Activated naive CD8-positive, alpha-beta T cell treated with anti-CD3 and anti-CD28 coated beads, Interleukin-2, amount 50 U/mL, for 24 hours (primary cell): ENCODE measurements around the gene NLGN3.
"Not testable (repeated sequence)": the region's sequence is repeated elsewhere in the genome, so short reads cannot be mapped to it uniquely, and the experiment has no call there.

Experiments used
- ATAC-seq: fragments of 150-1000 bp; cut with Tn5 transposase; one replicate; pipeline ENCODE4 v1.10.0; 2021
- DNase-seq: peaks from one replicate; pipeline ENCODE4 v3.0.0; 2021
- H3K27ac Mint-ChIP-seq: one replicate; pipeline ENCODE4 v1.8.0; 2021; ENCODE audit warnings: mild to moderate bottlenecking, mixed read lengths
- H3K27me3 Mint-ChIP-seq: one replicate; pipeline ENCODE4 v1.8.0; 2021; ENCODE audit warnings: mixed read lengths
- H3K36me3 Mint-ChIP-seq: one replicate; pipeline ENCODE4 v1.8.0; 2021; ENCODE audit warnings: low read depth, mixed read lengths
- H3K4me1 Mint-ChIP-seq: one replicate; pipeline ENCODE4 v1.8.0; 2021; ENCODE audit warnings: mixed read lengths
- H3K4me3 Mint-ChIP-seq: one replicate; pipeline ENCODE4 v1.8.0; 2021; ENCODE audit warnings: mild to moderate bottlenecking, moderate library complexity, mixed read lengths
- H3K9me3 Mint-ChIP-seq: one replicate; pipeline ENCODE4 v1.8.0; 2021; ENCODE audit warnings: mixed read lengths

NLGN3 gene

DNA sequence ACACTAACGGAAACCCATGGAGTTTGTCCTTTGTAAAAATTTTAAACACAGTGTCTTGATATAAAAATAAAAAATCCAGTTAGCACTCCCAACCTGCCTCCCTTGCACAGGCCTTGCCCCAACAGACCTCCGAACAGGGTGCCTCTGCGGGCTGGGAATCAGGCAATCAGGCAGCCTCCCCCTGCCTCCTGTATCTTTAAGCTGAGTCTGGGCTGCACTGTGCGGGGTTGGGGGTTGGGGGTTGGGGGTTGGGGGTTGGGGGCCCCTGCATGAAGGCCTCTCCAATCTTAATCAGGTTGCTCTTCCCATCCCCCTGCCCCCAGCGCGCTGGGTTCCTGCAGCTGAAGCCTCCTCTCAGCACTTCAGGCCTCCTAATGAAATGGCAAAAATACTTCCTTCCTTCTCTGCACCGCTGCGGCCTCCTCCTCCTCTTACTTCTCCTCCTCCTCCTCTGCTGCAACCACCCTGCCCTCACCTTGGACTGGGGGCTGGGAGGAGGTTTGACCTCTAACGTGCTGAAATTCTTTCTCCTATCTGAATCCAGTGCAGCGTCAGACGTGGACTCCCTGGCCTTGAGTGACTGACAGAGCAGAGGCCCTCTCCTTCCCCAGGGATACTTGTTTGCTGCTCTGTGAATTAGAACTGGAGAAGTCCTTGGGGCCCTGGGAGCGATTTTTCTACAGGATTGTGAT is 26.6 kb downstream of the NLGN3 start:
- DNase-seq (no peak), ATAC-seq (no peak)
- H3K36me3 Mint-ChIP-seq = no peaks in the 10 kb centered on the region
- no peaks in the 10 kb centered on the region for H3K27me3 Mint-ChIP-seq
- H3K27ac Mint-ChIP-seq = no peak overlapping the region
- H3K4me1 Mint-ChIP-seq = peaks cover 8% of the 10 kb centered on the region
- H3K9me3 Mint-ChIP-seq = no peaks in the 10 kb centered on the region
- H3K4me3 Mint-ChIP-seq = no peak overlapping the region

DNA sequence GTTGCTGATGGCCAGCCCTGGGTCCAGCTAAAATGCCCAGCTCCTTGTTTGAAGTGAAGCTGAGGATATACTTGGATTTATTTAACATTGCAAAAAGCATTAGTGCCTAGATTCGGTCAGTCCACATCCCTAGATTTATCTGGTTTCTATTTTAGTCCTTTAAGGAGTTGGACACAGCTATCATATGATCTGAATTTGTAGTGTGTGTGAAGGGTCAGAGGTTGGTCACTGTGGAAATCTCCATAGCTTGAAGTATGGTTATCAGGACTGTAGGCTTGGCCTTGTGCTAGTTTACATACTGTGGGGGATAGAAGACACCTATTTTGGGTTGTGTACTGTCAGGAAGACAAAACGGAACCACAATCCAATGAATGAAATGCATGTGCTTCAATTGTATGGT is 28.8 kb downstream of the NLGN3 start:
- Mint-ChIP-seq H3K36me3 (peaks cover 2% of the 10 kb centered on the region), H3K27me3 (no peaks in the 10 kb centered on the region), H3K4me3 (no peak overlapping the region), H3K9me3 (no peaks in the 10 kb centered on the region), H3K27ac (no peak overlapping the region), H3K4me1 (peaks cover 11% of the 10 kb centered on the region)
- DNase-seq (no peak), ATAC-seq (no peak)

DNA sequence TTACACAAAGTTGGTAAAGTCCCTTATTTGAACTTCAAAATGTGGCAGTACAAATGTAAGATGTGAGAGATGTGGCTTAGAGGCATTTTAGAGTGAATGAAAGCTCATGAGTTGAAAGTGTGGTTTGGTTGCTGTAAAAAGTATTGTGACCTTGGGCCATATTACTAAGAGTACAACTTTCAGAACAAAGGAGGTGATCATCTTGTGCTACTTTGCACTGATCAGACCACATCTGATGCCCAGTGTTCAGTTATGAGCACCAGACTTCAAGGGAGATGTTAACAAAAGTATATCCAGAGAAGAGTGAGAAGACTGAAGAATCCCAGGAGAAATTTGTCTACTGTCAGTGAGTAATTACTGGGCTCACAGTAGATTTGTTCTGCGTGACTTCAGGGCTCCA is 30.2 kb downstream of the NLGN3 start:
- no peak for ATAC-seq
- DNase-seq = no peak
- no peak overlapping the region for H3K4me3 Mint-ChIP-seq
- peaks cover 2% of the 10 kb centered on the region for H3K36me3 Mint-ChIP-seq
- H3K9me3 Mint-ChIP-seq = no peaks in the 10 kb centered on the region
- H3K27ac Mint-ChIP-seq = no peak overlapping the region
- H3K4me1 Mint-ChIP-seq = peaks cover 13% of the 10 kb centered on the region
- no peaks in the 10 kb centered on the region for H3K27me3 Mint-ChIP-seq

DNA sequence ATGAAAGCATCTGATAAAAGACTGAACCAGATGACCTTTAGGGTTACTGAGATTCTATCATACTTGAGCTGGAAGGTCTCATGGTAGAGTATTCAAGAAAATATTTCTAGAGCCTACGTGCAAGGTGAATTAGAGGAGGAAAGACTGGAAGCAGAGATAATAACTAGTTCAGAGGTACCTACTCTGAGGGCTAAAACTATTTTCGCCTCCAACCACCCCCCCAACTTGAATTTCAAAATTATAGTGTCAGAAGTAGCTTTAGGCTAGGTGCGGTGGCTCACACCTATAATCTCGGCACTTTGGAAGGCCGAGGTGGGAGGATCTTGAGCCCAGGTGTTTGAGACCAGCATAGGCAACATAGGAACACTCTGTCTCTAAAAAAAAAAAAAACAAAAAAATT is 30.9 kb downstream of the NLGN3 start:
- Mint-ChIP-seq H3K27me3 (no peaks in the 10 kb centered on the region), H3K36me3 (peaks cover 2% of the 10 kb centered on the region), H3K4me3 (no peak overlapping the region), H3K27ac (no peak overlapping the region), H3K4me1 (peaks cover 16% of the 10 kb centered on the region), H3K9me3 (no peaks in the 10 kb centered on the region)
- ATAC-seq = no peak
- no peak for DNase-seq

DNA sequence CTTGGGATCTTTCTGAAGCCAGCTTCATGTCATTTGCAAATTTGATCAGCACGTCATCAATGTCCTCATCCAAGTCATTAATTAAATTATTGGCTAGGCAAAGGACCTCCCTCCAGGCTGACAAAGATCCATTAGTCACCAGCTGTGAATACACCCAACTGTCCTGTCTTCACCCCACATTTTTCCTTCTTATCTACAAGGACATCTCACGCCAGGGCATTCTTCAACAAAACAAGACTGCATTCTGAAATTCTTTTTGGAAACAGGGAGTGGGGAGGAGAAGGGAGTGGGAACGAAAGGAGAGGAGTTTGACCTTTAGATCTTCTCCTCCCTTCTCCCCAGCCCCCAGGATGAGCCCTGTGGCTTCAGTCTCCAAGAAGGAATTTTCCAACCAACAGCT is 32.7 kb downstream of the NLGN3 start:
- DNase-seq (no peak), ATAC-seq (no peak)
- Mint-ChIP-seq H3K27ac (no peak overlapping the region), H3K27me3 (no peaks in the 10 kb centered on the region), H3K36me3 (peaks cover 2% of the 10 kb centered on the region), H3K4me1 (peaks cover 20% of the 10 kb centered on the region), H3K9me3 (no peaks in the 10 kb centered on the region), H3K4me3 (no peak overlapping the region)

DNA sequence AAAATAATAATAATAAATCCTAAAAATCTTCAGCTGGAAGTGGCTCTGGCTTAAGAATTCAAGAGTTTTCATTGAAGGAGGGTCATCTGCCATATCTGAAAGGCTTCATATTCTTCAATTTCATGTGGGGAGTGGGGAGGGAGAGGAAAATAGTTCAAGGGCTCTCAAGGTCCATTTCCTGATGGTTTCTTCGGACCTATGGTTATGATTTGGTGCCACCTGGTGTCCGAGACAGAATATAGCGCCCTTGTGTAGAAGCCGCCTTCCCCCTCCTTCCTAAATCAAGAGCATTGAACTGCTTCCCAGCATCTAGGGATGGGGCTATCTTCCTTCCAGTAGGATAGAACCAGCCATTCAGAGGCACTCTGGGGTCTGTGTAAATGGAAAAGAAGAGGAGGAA is 34.3 kb downstream of the NLGN3 start:
- H3K4me3 Mint-ChIP-seq = no peak overlapping the region
- H3K27ac Mint-ChIP-seq = no peak overlapping the region
- no peak for ATAC-seq
- H3K36me3 Mint-ChIP-seq = peaks cover 2% of the 10 kb centered on the region
- H3K4me1 Mint-ChIP-seq = peaks cover 26% of the 10 kb centered on the region
- no peaks in the 10 kb centered on the region for H3K9me3 Mint-ChIP-seq
- H3K27me3 Mint-ChIP-seq = no peaks in the 10 kb centered on the region
- DNase-seq = peak; percentile 44

DNA sequence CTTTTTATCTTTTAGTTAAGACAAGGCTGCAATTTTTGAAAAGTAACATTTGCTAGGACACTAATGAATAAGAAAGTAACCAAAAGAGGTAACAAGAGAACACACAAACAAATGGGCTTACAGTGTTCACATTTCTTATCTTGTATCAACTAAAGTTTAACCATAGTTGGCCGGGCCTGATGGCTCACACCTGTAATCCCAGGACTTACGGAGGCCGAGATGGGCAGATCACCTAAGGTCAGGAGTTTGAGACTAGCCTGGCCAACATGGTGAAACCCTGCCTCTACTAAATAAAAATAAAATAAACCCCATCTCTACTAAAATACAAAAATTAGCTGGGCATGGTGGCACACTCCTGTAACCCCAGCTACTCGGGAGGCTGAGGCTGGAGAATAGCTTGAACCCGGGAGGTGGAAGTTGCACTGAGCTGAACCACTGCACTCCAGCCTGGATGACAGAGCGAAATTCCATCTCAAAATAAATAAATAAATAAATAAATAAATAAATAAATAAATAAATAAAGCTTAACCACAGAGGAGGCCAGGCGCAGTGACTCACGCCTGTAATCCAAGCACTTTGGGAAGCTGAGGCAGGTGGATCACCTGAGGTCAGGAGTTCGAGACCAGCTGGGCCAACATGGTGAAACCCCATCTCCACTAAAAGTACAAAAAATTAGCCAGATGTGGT is 36.1 kb downstream of the NLGN3 start:
- peaks cover 24% of the 10 kb centered on the region for H3K4me1 Mint-ChIP-seq
- DNase-seq, H3K27me3 Mint-ChIP-seq, H3K36me3 Mint-ChIP-seq, ATAC-seq, H3K9me3 Mint-ChIP-seq: not testable (repeated sequence)
- H3K27ac Mint-ChIP-seq = peak overlapping the region; percentile 98
- H3K4me3 Mint-ChIP-seq = peak overlapping the region; percentile 88

DNA sequence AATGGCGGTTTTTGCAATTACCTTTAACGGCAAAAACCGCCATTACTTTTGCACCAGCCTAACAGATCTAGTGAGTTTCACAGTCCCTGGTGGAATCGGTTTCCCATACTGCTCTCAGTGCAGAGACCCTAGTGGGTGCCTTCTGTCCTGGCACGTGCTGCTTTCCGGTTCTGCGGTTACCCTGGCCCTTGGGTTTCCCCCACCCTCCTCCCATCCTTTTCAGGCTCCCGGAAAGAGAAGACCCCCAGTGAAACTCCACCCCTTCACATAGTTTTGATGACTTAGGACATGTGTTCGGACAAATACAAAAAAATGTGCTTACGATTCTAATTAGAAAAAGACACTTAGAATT is 36.9 kb downstream of the NLGN3 start:
- peak overlapping the region; percentile 98 for H3K27ac Mint-ChIP-seq
- peak overlapping the region; percentile 88 for H3K4me3 Mint-ChIP-seq
- H3K36me3 Mint-ChIP-seq = peaks cover 2% of the 10 kb centered on the region
- peak; percentile 59 for DNase-seq
- ATAC-seq = peak; percentile 59
- H3K9me3 Mint-ChIP-seq = no peaks in the 10 kb centered on the region
- no peaks in the 10 kb centered on the region for H3K27me3 Mint-ChIP-seq
- H3K4me1 Mint-ChIP-seq = peaks cover 25% of the 10 kb centered on the region

DNA sequence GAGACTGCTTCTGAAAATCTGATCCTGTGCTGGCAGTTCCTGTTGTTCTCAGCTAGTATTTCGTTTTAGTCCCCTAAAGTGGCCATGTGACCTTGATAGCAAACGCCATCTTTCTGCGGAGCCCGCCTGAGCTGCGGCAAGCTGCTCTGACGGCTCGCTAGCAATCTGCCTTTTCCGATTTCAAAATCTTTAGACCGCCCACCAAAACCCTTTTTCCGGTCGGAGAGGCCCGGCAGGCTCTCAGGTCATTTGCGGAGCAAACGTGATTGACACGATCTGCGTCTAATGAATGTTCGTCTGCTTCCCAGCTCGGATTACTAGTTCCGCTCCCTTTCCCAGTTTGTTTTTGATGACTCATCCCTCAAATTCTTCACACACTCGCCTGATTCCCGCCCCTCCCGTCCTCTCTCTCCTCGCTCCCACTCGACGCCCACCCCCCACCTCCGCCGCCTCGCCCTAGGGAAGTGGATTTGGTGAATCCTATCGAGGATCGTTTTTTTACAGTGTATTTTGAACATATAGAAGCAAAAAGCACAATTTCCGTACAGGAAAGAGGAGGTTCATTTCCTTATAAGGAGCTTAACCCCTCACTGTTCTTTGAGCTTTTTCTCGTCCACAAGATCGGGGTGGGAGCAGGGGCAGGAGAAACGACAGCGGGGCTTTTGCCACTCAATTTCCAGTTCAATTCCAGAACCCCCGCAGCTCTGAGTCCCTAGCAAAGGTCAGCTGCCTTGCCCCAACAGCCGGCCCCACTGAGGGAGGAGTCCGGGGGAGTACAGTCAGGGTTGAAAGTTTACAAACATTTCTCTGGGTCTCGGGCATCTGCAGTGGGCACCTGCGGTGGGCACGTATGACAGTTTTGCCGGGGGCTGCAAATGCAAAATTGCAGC is 37.5 kb downstream of the NLGN3 start:
- Mint-ChIP-seq H3K36me3 (no peaks in the 10 kb centered on the region), H3K27ac (peak overlapping the region; percentile 98), H3K27me3 (no peaks in the 10 kb centered on the region), H3K4me1 (peaks cover 30% of the 10 kb centered on the region), H3K4me3 (peak overlapping the region; percentile 88), H3K9me3 (no peaks in the 10 kb centered on the region)
- peak; percentile 94 for ATAC-seq
- DNase-seq = peak; percentile 78

DNA sequence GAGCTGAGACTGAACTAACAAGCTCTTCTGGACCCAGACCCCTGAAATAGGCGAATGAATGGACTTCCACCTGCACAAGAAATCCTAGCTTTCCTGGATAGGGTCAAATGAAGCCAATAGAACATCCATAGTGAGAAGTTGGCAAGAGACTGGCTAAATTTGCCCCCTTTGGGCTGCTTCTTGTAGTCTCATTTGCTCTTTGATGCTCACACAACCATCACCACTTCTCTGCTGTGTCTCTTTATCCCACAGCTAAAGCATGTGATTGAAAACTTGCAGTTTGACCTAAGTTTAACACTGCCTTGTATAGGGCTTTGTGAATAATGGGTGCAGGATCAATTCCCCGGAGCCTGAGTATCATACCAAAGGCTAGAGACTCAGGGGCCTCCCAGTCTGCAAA is 38.2 kb downstream of the NLGN3 start:
- Mint-ChIP-seq H3K27ac (peak overlapping the region; percentile 98), H3K4me1 (peaks cover 30% of the 10 kb centered on the region), H3K27me3 (no peaks in the 10 kb centered on the region), H3K4me3 (peak overlapping the region; percentile 88), H3K9me3 (no peaks in the 10 kb centered on the region), H3K36me3 (no peaks in the 10 kb centered on the region)
- DNase-seq (no peak), ATAC-seq (no peak)

DNA sequence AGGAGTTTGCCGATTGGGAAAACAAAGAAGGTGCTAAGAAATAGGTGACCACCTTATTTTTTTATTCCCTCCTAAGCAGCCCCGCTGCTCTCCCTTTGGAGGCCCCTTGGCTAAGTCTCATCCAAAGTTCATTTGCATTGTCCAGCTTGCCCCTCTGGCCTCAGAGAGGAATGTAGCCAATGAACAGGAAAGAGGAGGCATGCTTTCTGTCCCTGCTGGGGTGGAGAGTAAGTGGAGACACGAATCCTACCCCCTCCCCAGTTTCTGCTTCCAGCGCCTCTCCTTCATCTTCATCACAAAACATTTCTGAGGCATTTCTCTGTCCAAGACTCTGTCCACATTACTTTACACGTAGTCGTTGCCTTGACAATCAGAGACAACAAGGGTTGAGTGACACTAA is 38.7 kb downstream of the NLGN3 start:
- Mint-ChIP-seq H3K4me1 (peaks cover 27% of the 10 kb centered on the region), H3K27ac (no peak overlapping the region), H3K27me3 (no peaks in the 10 kb centered on the region), H3K4me3 (no peak overlapping the region), H3K9me3 (no peaks in the 10 kb centered on the region), H3K36me3 (no peaks in the 10 kb centered on the region)
- DNase-seq (no peak), ATAC-seq (no peak)

DNA sequence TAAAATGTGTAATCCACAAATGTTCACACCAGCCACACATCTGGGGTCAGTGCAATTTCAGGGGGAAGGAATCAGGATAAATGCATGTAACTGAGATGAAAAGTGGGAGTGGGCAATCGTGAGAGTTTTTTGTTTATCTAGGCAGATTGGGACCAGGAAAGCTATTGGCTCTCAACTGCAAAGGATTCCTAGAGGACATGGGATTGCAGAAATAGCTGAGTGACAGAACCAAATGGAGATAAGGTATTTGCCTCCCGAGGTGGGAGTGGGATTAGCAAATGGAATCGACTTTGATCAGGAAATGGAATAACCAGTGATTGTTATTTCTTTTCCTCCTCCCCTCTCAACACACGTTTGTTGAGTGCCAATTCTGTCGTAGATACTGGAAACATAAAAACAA is 39.5 kb downstream of the NLGN3 start:
- H3K4me1 Mint-ChIP-seq = peaks cover 25% of the 10 kb centered on the region
- H3K27me3 Mint-ChIP-seq = no peaks in the 10 kb centered on the region
- ATAC-seq (no peak), DNase-seq (no peak)
- H3K36me3 Mint-ChIP-seq = no peaks in the 10 kb centered on the region
- no peak overlapping the region for H3K4me3 Mint-ChIP-seq
- H3K27ac Mint-ChIP-seq = no peak overlapping the region
- no peaks in the 10 kb centered on the region for H3K9me3 Mint-ChIP-seq

DNA sequence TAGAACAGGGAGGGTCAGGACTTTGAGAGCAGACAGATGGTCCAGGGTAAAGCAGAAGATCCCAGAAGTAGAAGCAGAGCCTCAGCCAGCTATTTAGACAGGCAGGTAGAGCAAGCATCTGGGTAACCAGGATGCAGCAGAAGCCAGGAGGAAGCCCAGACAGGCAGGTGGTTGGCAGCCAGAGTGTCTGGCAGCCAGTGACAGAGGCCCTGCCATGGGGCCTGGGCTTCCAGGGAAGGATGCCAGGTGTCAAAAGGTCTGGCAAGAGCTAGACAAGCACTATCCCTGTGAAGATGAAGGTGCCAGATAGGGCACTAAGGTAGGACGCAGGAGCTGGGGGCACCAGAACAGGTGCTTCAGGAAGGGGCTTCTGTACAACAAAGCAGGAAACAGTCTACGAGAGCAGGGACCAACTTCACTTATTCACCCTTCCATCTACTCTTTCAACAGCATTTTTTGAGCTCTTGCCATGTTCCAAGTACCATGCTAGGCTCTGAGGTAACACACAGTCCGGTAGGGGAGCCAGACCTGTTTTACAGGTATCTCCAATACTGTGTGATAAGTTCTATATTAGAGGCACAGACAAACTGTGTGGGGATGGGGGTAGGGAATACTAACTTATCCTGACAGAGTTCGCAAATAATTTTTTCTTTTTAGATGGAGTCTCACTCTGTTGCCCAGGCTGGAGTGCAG is 40.3 kb downstream of the NLGN3 start:
- Mint-ChIP-seq H3K27me3 (no peaks in the 10 kb centered on the region), H3K27ac (peak overlapping the region; percentile 27), H3K9me3 (no peaks in the 10 kb centered on the region), H3K36me3 (no peaks in the 10 kb centered on the region), H3K4me1 (peaks cover 25% of the 10 kb centered on the region), H3K4me3 (no peak overlapping the region)
- DNase-seq (no peak), ATAC-seq (no peak)

DNA sequence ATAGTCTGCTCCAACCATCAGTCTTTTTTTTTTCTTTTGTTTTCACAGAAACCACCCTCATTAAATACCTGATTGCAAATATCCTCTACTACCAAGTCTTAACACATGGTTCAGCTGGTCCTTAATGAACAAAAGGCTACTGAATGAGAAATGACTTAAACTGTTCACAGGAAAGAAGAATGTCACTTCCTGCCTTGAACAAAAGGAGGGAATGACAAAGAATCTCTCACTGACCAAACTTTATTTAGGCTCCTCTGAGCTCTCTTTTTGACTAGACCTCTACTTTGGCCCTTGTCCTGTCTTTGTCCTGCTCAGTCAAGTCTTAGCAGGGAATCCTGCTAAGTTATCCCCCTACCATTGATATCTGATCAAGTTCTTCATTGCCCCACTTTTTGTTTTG is 46.6 kb downstream of the NLGN3 start:
- H3K9me3 Mint-ChIP-seq = no peaks in the 10 kb centered on the region
- peaks cover 26% of the 10 kb centered on the region for H3K4me1 Mint-ChIP-seq
- peaks cover 2% of the 10 kb centered on the region for H3K36me3 Mint-ChIP-seq
- H3K27me3 Mint-ChIP-seq = no peaks in the 10 kb centered on the region
- H3K4me3 Mint-ChIP-seq = no peak overlapping the region
- DNase-seq (no peak), ATAC-seq (no peak)
- H3K27ac Mint-ChIP-seq = peak overlapping the region; percentile 19
